ENCODE data around the gene RPS6KA2.

Gene RPS6KA2

GRCh38 chr6:166633732-166634535 lies 6.9 kb upstream of the RPS6KA2 start:
- CTCF ChIA-PET: no interaction called here
- TF ChIP-seq CTBP1 (IDR thresholded peaks at IDR 0.05; ENCODE audit: borderline replicate concordance) (no peak), FOXK2 (IDR thresholded peaks at IDR 0.05) (no peak), ARNT (IDR thresholded peaks at IDR 0.05) (no peak), SP1 (IDR thresholded peaks at IDR 0.05) (no peak), HDGF (IDR thresholded peaks at IDR 0.05; ENCODE audit: borderline replicate concordance) (no peak)
- DNase-seq (ENCODE audit: extremely low spot score): no peak
- POLR2A ChIA-PET: no interaction called here

- DNase-seq (ENCODE audit: extremely low spot score): no peak
- POLR2A ChIA-PET: no interaction called here
- no peak for TF ChIP-seq ZNF384 (IDR thresholded peaks at IDR 0.05)
- no peak for TF ChIP-seq FOXA1 (IDR thresholded peaks at IDR 0.05)
- TF ChIP-seq LEF1 (IDR thresholded peaks at IDR 0.05; ENCODE audit: borderline replicate concordance): no peak
- no peak for TF ChIP-seq SP1 (IDR thresholded peaks at IDR 0.05)
- TF ChIP-seq NFRKB (IDR thresholded peaks at IDR 0.05): no peak
- TF ChIP-seq L3MBTL2 (conservative IDR thresholded peaks at IDR 0.05): no peak
- no peak for TF ChIP-seq ELF4 (IDR thresholded peaks at IDR 0.05)
- no peak for TF ChIP-seq SUZ12 (IDR thresholded peaks at IDR 0.05)
- TF ChIP-seq HDGF (IDR thresholded peaks at IDR 0.05; ENCODE audit: borderline replicate concordance): no peak
- TF ChIP-seq PKNOX1 (IDR thresholded peaks at IDR 0.05): no peak
- TF ChIP-seq FOXM1 (IDR thresholded peaks at IDR 0.05; ENCODE audit: borderline replicate concordance): no peak
- no peak for TF ChIP-seq TARDBP (IDR thresholded peaks at IDR 0.05)
- TF ChIP-seq ARNT (IDR thresholded peaks at IDR 0.05): no peak
- no peak for TF ChIP-seq CTBP1 (IDR thresholded peaks at IDR 0.05; ENCODE audit: borderline replicate concordance)
- TF ChIP-seq BHLHE40 (IDR thresholded peaks at IDR 0.05; ENCODE audit: borderline replicate concordance): no peak
- TF ChIP-seq FOXK2 (IDR thresholded peaks at IDR 0.05): no peak
- CTCF ChIA-PET: no interaction called here
Observed at GRCh38 chr6:166632731-166633130, 5.7 kb upstream of the RPS6KA2 start.

GRCh38 chr6:166630462-166630861 lies 3.4 kb upstream of the RPS6KA2 start:
- ChIA-PET CTCF (no interaction called here), POLR2A (no interaction called here)
- no peak for DNase-seq (ENCODE audit: extremely low spot score)
- TF ChIP-seq L3MBTL2 (conservative IDR thresholded peaks at IDR 0.05) (no peak), NFRKB (IDR thresholded peaks at IDR 0.05) (no peak), ZNF384 (IDR thresholded peaks at IDR 0.05) (no peak), HDGF (IDR thresholded peaks at IDR 0.05; ENCODE audit: borderline replicate concordance) (no peak), CTBP1 (IDR thresholded peaks at IDR 0.05; ENCODE audit: borderline replicate concordance) (no peak), SUZ12 (IDR thresholded peaks at IDR 0.05) (no peak), PKNOX1 (IDR thresholded peaks at IDR 0.05) (no peak), ARNT (IDR thresholded peaks at IDR 0.05) (no peak), ELF4 (IDR thresholded peaks at IDR 0.05) (no peak), FOXK2 (IDR thresholded peaks at IDR 0.05) (no peak), LEF1 (IDR thresholded peaks at IDR 0.05; ENCODE audit: borderline replicate concordance) (no peak), BHLHE40 (IDR thresholded peaks at IDR 0.05; ENCODE audit: borderline replicate concordance) (no peak), FOXA1 (IDR thresholded peaks at IDR 0.05) (no peak), TARDBP (IDR thresholded peaks at IDR 0.05) (no peak), SP1 (IDR thresholded peaks at IDR 0.05) (no peak)

GRCh38 chr6:166629628-166630027 lies 2.6 kb upstream of the RPS6KA2 start:
- no peak for TF ChIP-seq BHLHE40 (IDR thresholded peaks at IDR 0.05; ENCODE audit: borderline replicate concordance)
- no peak for DNase-seq (ENCODE audit: extremely low spot score)
- POLR2A ChIA-PET: interaction anchor here (0.6 kb wide), 1 partner anchor 13 kb away, joined by 3 read pairs; no protein-coding TSS in a partner anchor
- CTCF ChIA-PET: no interaction called here

DNA sequence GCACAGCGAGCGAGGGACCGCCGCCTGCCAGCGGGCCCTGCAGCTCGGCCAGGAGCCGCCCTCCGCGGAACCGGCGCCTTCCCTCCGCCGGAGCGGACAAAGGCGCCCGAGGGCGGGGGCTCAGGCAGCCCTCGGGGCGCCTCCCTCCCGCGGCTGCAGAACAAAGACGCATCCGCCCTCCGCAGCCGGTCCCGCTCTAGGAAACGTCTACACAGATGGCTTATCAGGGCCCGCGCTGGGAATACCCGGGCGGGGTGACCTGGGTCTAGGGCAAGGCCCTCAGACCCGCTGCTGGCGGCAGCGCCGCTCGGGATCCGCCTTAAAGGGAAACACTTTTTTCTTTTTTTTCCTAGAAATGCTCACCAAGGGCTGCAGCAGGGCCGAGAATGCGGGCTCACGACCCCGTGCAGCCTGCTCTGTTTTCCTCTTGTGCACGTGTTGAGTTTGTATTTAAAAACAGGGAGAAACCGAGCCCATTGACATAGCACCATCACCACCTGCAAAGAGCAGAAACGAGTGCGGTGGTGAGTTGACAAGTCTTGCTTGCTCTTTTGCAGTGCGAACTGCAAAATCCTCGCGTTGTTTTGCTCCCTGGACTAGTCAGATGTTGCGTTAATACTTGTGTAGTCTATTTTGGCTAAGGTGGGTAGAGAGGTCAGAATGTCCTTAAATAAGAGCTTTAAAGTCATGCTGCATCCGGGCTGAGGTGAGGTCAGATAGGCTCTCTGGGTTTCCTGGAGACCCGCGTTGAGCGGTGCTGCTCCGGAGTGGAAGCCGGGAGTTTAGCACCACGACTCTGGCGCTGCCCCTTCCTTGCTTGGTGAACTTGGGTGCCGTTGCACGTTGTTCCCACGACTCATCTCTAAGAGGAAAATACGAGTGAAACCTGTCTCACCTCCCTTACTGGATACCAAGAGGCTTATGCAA lies 1.1 kb upstream of the RPS6KA2 start:
- ChIA-PET POLR2A (interaction anchor here (2.0 kb wide), 1 partner anchor 15 kb away, joined by 8 read pairs; no protein-coding TSS in a partner anchor), CTCF (interaction anchor here (0.6 to 0.7 kb wide), 2 partner anchors 9 to 486 kb away, joined by 3 read pairs; no protein-coding TSS in a partner anchor)

GRCh38 chr6:166626177-166627032 lies 646 bp downstream of the RPS6KA2 start:
- POLR2A ChIA-PET: interaction anchor here (1.0 to 2.0 kb wide), 2 partner anchors 8 to 13 kb away, joined by 3 to 8 read pairs; no protein-coding TSS in a partner anchor
- CTCF ChIA-PET: no interaction called here

More for the DNA sequence above, 1.1 kb upstream of the RPS6KA2 start:
- peak; percentile 60 for DNase-seq (ENCODE audit: extremely low spot score)
- peak; percentile 55 for TF ChIP-seq L3MBTL2 (conservative IDR thresholded peaks at IDR 0.05)
- 0 out of 2 replicates have a peak, but pooled peaks have one; percentile 37 for TF ChIP-seq LEF1 (IDR thresholded peaks at IDR 0.05; ENCODE audit: borderline replicate concordance)
- TF ChIP-seq FOXK2 (IDR thresholded peaks at IDR 0.05): no peak

More at GRCh38 chr6:166626177-166627032, 646 bp downstream of the RPS6KA2 start:
- DNase-seq (ENCODE audit: extremely low spot score): peak; percentile 28
- peak; percentile 31 for TF ChIP-seq L3MBTL2 (conservative IDR thresholded peaks at IDR 0.05)
- no peak for TF ChIP-seq FOXM1 (IDR thresholded peaks at IDR 0.05; ENCODE audit: borderline replicate concordance)
- TF ChIP-seq FOXA1 (IDR thresholded peaks at IDR 0.05): no peak
- TF ChIP-seq NFRKB (IDR thresholded peaks at IDR 0.05): no peak
